ENCODE measurements around the gene GID8. TPM values are rescaled to one million over a fixed set of nuclear protein-coding genes. Genes with fewer than 3 reads are reported as not detected.

Gene GID8
- total RNA-seq, 4 donors from 2014 or later, result 16.4 to 48.6 (median 40.0) TPM

- no peaks in the 10 kb centered on the region for H3K27me3 ChIP-seq
- H3K36me3 ChIP-seq, result no peaks in the 10 kb centered on the region
- intact Hi-C loops (cut with DNase I; ENCODE audit: low total_unique reads), result no loop called here
- H3K4me1 ChIP-seq, result peaks cover 12 to 33% of the 10 kb centered on the region in 2 donors
- H3K4me3 ChIP-seq, result peak overlapping the region; percentile 71 to 82
- no peak for DNase-seq
- no peak for TF ChIP-seq POLR2A (IDR thresholded peaks at IDR 0.05)
- TF ChIP-seq, protein P1, sequence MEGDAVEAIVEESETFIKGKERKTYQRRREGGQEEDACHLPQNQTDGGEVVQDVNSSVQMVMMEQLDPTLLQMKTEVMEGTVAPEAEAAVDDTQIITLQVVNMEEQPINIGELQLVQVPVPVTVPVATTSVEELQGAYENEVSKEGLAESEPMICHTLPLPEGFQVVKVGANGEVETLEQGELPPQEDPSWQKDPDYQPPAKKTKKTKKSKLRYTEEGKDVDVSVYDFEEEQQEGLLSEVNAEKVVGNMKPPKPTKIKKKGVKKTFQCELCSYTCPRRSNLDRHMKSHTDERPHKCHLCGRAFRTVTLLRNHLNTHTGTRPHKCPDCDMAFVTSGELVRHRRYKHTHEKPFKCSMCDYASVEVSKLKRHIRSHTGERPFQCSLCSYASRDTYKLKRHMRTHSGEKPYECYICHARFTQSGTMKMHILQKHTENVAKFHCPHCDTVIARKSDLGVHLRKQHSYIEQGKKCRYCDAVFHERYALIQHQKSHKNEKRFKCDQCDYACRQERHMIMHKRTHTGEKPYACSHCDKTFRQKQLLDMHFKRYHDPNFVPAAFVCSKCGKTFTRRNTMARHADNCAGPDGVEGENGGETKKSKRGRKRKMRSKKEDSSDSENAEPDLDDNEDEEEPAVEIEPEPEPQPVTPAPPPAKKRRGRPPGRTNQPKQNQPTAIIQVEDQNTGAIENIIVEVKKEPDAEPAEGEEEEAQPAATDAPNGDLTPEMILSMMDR (IDR thresholded peaks at IDR 0.05), result no peak
- H3K27ac ChIP-seq, result peak overlapping the region; percentile 96 to 97
- no peaks in the 10 kb centered on the region for H3K9me3 ChIP-seq
Measured at GRCh38 chr20:62925420-62926228, 12.3 kb upstream of the GID8 start.

- Histone ChIP-seq H3K4me3 (peak within 1 kb of the TSS; percentile 71 to 82), H3K27ac (peak within 1 kb of the TSS; percentile 96 to 97), H3K36me3 (no peaks in the 10 kb centered on the region), H3K27me3 (no peaks in the 10 kb centered on the region), H3K4me1 (peaks cover 12 to 33% of the 10 kb centered on the region in 2 donors), H3K9me3 (no peaks in the 10 kb centered on the region)
- TF ChIP-seq POLR2A (IDR thresholded peaks at IDR 0.05), result peak; percentile 48 to 82
- TF ChIP-seq, protein P1 (IDR thresholded peaks at IDR 0.05), result peak; percentile 48 to 91 (median 86)
- intact Hi-C loops (cut with DNase I; ENCODE audit: low total_unique reads), result no loop called here
- DNase-seq, result peak; percentile 78 to 88
Measured at GRCh38 chr20:62926229-62927127, 11.5 kb upstream of the GID8 start, which contains the start of gene DIDO1. Gene DIDO1 (minus strand): TSS chr20:62926505.

- H3K4me1 ChIP-seq, result peaks cover 12 to 31% of the 10 kb centered on the region in 2 donors
- H3K4me3 ChIP-seq, result peak overlapping the region; percentile 71 to 82
- no peak for DNase-seq
- no peak for TF ChIP-seq POLR2A (IDR thresholded peaks at IDR 0.05)
- TF ChIP-seq, protein P1 (IDR thresholded peaks at IDR 0.05), result no peak
- no peaks in the 10 kb centered on the region for H3K36me3 ChIP-seq
- peak overlapping the region; percentile 96 to 97 for H3K27ac ChIP-seq
- intact Hi-C loops (cut with DNase I; ENCODE audit: low total_unique reads), result no loop called here
- no peaks in the 10 kb centered on the region for H3K9me3 ChIP-seq
- no peaks in the 10 kb centered on the region for H3K27me3 ChIP-seq
Measured at GRCh38 chr20:62927128-62927705, 10.7 kb upstream of the GID8 start.

- TF ChIP-seq, protein P1 (IDR thresholded peaks at IDR 0.05), result no peak
- no peak for TF ChIP-seq POLR2A (IDR thresholded peaks at IDR 0.05)
- H3K9me3 ChIP-seq, result no peaks in the 10 kb centered on the region
- no peaks in the 10 kb centered on the region for H3K27me3 ChIP-seq
- H3K36me3 ChIP-seq, result no peaks in the 10 kb centered on the region
- H3K4me3 ChIP-seq, result peak overlapping the region; percentile 33 to 39
- H3K27ac ChIP-seq, result peak overlapping the region; percentile 77 to 80
- DNase-seq, result no peak
- peaks cover 12 to 20% of the 10 kb centered on the region in 2 donors for H3K4me1 ChIP-seq
- intact Hi-C loops (cut with DNase I; ENCODE audit: low total_unique reads), result no loop called here
Measured at GRCh38 chr20:62928246-62928939, 9.6 kb upstream of the GID8 start.

All from uterus (tissue), 4 donors.